Measurements from ENCODE around the gene P3R3URF. TPM values are rescaled to one million over a fixed set of nuclear protein-coding genes. Genes with fewer than 3 reads are reported as not detected.

The P3R3URF gene
- total RNA-seq, 1 donor from 2014 or later: not detected

GRCh38 chr1:46169811-46170454 is 6.4 kb downstream of the P3R3URF start:
- intact Hi-C loops (cut with micrococcal nuclease): no loop called here
- Mint-ChIP-seq H3K36me3 (ENCODE audit: low read depth) (no peaks in the 10 kb centered on the region), H3K27ac (no peak overlapping the region), H3K4me1 (peaks cover 29% of the 10 kb centered on the region), H3K4me3 (no peak overlapping the region), H3K9me3 (no peaks in the 10 kb centered on the region), H3K27me3 (peaks cover 4% of the 10 kb centered on the region)
- ChIA-PET POLR2A (no interaction called here), CTCF (interaction anchor here (1.4 to 3.1 kb wide), 2 partner anchors 54 to 134 kb away, joined by 3 to 15 read pairs; no protein-coding TSS in a partner anchor)
- ATAC-seq (ENCODE audit: low read depth): no peak
- no peak for TF ChIP-seq CTCF (IDR thresholded peaks at IDR 0.05)
- DNase-seq: no peak

- H3K27me3 Mint-ChIP-seq: peaks cover 9% of the 10 kb centered on the region
- DNase-seq: no peak
- no peak for ATAC-seq (ENCODE audit: low read depth)
- no peaks in the 10 kb centered on the region for H3K9me3 Mint-ChIP-seq
- H3K27ac Mint-ChIP-seq: no peak overlapping the region
- intact Hi-C loops (cut with micrococcal nuclease): no loop called here
- ChIA-PET POLR2A (no interaction called here), CTCF (interaction anchor here (3.1 kb wide), 1 partner anchor 133 kb away, joined by 15 read pairs; no protein-coding TSS in a partner anchor)
- no peak for TF ChIP-seq CTCF (IDR thresholded peaks at IDR 0.05)
- no peak overlapping the region for H3K4me3 Mint-ChIP-seq
- H3K4me1 Mint-ChIP-seq: peaks cover 29% of the 10 kb centered on the region
- no peaks in the 10 kb centered on the region for H3K36me3 Mint-ChIP-seq (ENCODE audit: low read depth)
Measured at GRCh38 chr1:46168477-46168876, 7.8 kb downstream of the P3R3URF start.

GRCh38 chr1:46166521-46167462 is 9.5 kb downstream of the P3R3URF start:
- Mint-ChIP-seq H3K4me1 (peaks cover 26% of the 10 kb centered on the region), H3K27ac (peak overlapping the region; percentile 41), H3K4me3 (peak overlapping the region; percentile 87), H3K9me3 (no peaks in the 10 kb centered on the region), H3K27me3 (peaks cover 9% of the 10 kb centered on the region), H3K36me3 (ENCODE audit: low read depth) (no peaks in the 10 kb centered on the region)
- peak; percentile 31 for DNase-seq
- intact Hi-C loops (cut with micrococcal nuclease): no loop called here
- ATAC-seq (ENCODE audit: low read depth): peak; percentile 64
- ChIA-PET POLR2A (interaction anchor here (0.9 kb wide), 1 partner anchor 35 kb away, joined by 3 read pairs; the partner anchor contains the start of gene PIK3R3), CTCF (interaction anchor here (1.2 to 3.1 kb wide), 2 partner anchors 9 to 131 kb away, joined by 3 to 15 read pairs; partner anchors contain the start of gene TSPAN1)
- no peak for TF ChIP-seq CTCF (IDR thresholded peaks at IDR 0.05)

GRCh38 chr1:46160212-46160611 is 16.1 kb downstream of the P3R3URF start:
- Mint-ChIP-seq H3K9me3 (no peaks in the 10 kb centered on the region), H3K27ac (no peak overlapping the region), H3K27me3 (peaks cover 10% of the 10 kb centered on the region), H3K36me3 (ENCODE audit: low read depth) (no peaks in the 10 kb centered on the region), H3K4me3 (no peak overlapping the region), H3K4me1 (no peaks in the 10 kb centered on the region)
- intact Hi-C loops (cut with micrococcal nuclease): no loop called here
- TF ChIP-seq CTCF (IDR thresholded peaks at IDR 0.05): no peak
- ChIA-PET POLR2A (no interaction called here), CTCF (no interaction called here)
- no peak for ATAC-seq (ENCODE audit: low read depth)
- DNase-seq: no peak

GRCh38 chr1:46159516-46159915 is 16.8 kb downstream of the P3R3URF start:
- no peak overlapping the region for H3K27ac Mint-ChIP-seq
- H3K27me3 Mint-ChIP-seq: peaks cover 10% of the 10 kb centered on the region
- intact Hi-C loops (cut with micrococcal nuclease): no loop called here
- CTCF ChIA-PET: no interaction called here
- H3K4me1 Mint-ChIP-seq: no peaks in the 10 kb centered on the region
- no peak overlapping the region for H3K4me3 Mint-ChIP-seq
- H3K9me3 Mint-ChIP-seq: no peaks in the 10 kb centered on the region
- ATAC-seq (ENCODE audit: low read depth) (no peak), DNase-seq (no peak)
- TF ChIP-seq CTCF (IDR thresholded peaks at IDR 0.05): no peak
- POLR2A ChIA-PET: no interaction called here
- no peaks in the 10 kb centered on the region for H3K36me3 Mint-ChIP-seq (ENCODE audit: low read depth)

Data from activated B cell treated with CpG ODN at 0.5 μM for 24 hours (primary cell).